Measurements from ENCODE around the gene TSPAN14. TPM values are rescaled to one million over a fixed set of nuclear protein-coding genes. Genes with fewer than 3 reads are reported as not detected.

TSPAN14 gene
- polyA plus RNA-seq, 1 donor (not counting 4 experiments of a cell fraction or from before 2014, with no cell fraction given): 71.1 TPM

GRCh38 chr10:80506836-80507487 lies 52.9 kb downstream of the TSPAN14 start:
- peak overlapping the region; percentile 72 for H3K9ac ChIP-seq (ENCODE audit: control insufficient read depth, extremely low read depth, insufficient read depth, low read length)

GRCh38 chr10:80509108-80509402 lies 54.9 kb downstream of the TSPAN14 start:
- no peak overlapping the region for H3K4me3 ChIP-seq (ENCODE audit: control insufficient read depth in 2 of 3, extremely low read depth in 1 of 3, insufficient read depth in 2 of 3, low read depth in 1 of 3, low read length in 3 of 3)
- H3K36me3 ChIP-seq (ENCODE audit: control insufficient read depth in 2 of 2, extremely low read depth in 1 of 2, insufficient read depth in 2 of 2, low read length in 2 of 2): peaks cover 32 to 64% of the 10 kb centered on the region in 2 experiments
- H3K9ac ChIP-seq (ENCODE audit: control insufficient read depth, extremely low read depth, insufficient read depth, low read length): peak overlapping the region; percentile 12
- H4K20me1 ChIP-seq (ENCODE audit: control insufficient read depth, extremely low read depth, insufficient read depth, low read length): no peaks in the 10 kb centered on the region
- no peak overlapping the region for H2AFZ ChIP-seq (ENCODE audit: control insufficient read depth, low read length)
- no peaks in the 10 kb centered on the region for H3K9me3 ChIP-seq (ENCODE audit: control insufficient read depth, low read depth, low read length)
- peaks cover 66% of the 10 kb centered on the region for H3K4me1 ChIP-seq (ENCODE audit: control insufficient read depth, extremely low read depth, insufficient read depth, low read length)
- TF ChIP-seq EZH2 (IDR thresholded peaks at IDR 0.05; ENCODE audit: low read length) (no peak), CTCF (optimal IDR thresholded peaks at IDR 0.05 in 1 of 3, IDR thresholded peaks at IDR 0.05 in 1 of 3, conservative IDR thresholded peaks at IDR 0.05 in 1 of 3; ENCODE audit: extremely low read depth in 1 of 3, insufficient read depth in 2 of 3, low read length in 3 of 3) (no peak)
- no peaks in the 10 kb centered on the region for H3K27me3 ChIP-seq (ENCODE audit: control insufficient read depth, extremely low read depth, insufficient read depth, low read length)
- dilution Hi-C loops (cut with MboI; ENCODE audit: extremely low pct_ligation_motif_present, low sequenced_read_pairs): no loop called here
- FAIRE-seq (no peak), DNase-seq (ENCODE audit: low read depth, low spot score) (no peak)
- H3K79me2 ChIP-seq (ENCODE audit: control insufficient read depth, insufficient read depth, low read length): peaks cover 45% of the 10 kb centered on the region
- H3K27ac ChIP-seq (ENCODE audit: control insufficient read depth, insufficient read depth, low read length): peak overlapping the region; percentile 63
- no peak overlapping the region for H3K4me2 ChIP-seq (ENCODE audit: control insufficient read depth, extremely low read depth, insufficient read depth, low read depth, low read length)
- no peaks in the 10 kb centered on the region for H3K9me1 ChIP-seq (ENCODE audit: control insufficient read depth, extremely low read depth, insufficient read depth, low read length)

More at GRCh38 chr10:80506836-80507487, 52.9 kb downstream of the TSPAN14 start:
- Histone ChIP-seq H3K4me2 (ENCODE audit: control insufficient read depth, extremely low read depth, insufficient read depth, low read depth, low read length) (peak overlapping the region; percentile 54), H3K9me3 (ENCODE audit: control insufficient read depth, low read depth, low read length) (no peaks in the 10 kb centered on the region), H3K4me1 (ENCODE audit: control insufficient read depth, extremely low read depth, insufficient read depth, low read length) (peaks cover 87% of the 10 kb centered on the region), H3K4me3 (ENCODE audit: control insufficient read depth in 2 of 3, extremely low read depth in 1 of 3, insufficient read depth in 2 of 3, low read depth in 1 of 3, low read length in 3 of 3) (no peak overlapping the region), H3K9me1 (ENCODE audit: control insufficient read depth, extremely low read depth, insufficient read depth, low read length) (no peaks in the 10 kb centered on the region), H3K27ac (ENCODE audit: control insufficient read depth, insufficient read depth, low read length) (peak overlapping the region; percentile 89), H3K79me2 (ENCODE audit: control insufficient read depth, insufficient read depth, low read length) (peaks cover 58% of the 10 kb centered on the region), H2AFZ (ENCODE audit: control insufficient read depth, low read length) (no peak overlapping the region), H3K27me3 (ENCODE audit: control insufficient read depth, extremely low read depth, insufficient read depth, low read length) (no peaks in the 10 kb centered on the region), H3K36me3 (ENCODE audit: control insufficient read depth in 2 of 2, extremely low read depth in 1 of 2, insufficient read depth in 2 of 2, low read length in 2 of 2) (peaks cover 18 to 45% of the 10 kb centered on the region in 2 experiments), H4K20me1 (ENCODE audit: control insufficient read depth, extremely low read depth, insufficient read depth, low read length) (no peaks in the 10 kb centered on the region)
- DNase-seq (ENCODE audit: low read depth, low spot score) (no peak), FAIRE-seq (no peak)
- TF ChIP-seq EZH2 (IDR thresholded peaks at IDR 0.05; ENCODE audit: low read length) (no peak), CTCF (optimal IDR thresholded peaks at IDR 0.05 in 1 of 3, IDR thresholded peaks at IDR 0.05 in 1 of 3, conservative IDR thresholded peaks at IDR 0.05 in 1 of 3; ENCODE audit: extremely low read depth in 1 of 3, insufficient read depth in 2 of 3, low read length in 3 of 3) (no peak)
- dilution Hi-C loops (cut with MboI; ENCODE audit: extremely low pct_ligation_motif_present, low sequenced_read_pairs): no loop called here
